Fibroblast of upper back skin (primary cell): ENCODE results near the gene MYOM3.
A peak's percentile ranks its signal among the peaks of the same experiment; 100 is the strongest.
"Not testable (repeated sequence)": the region's sequence is repeated elsewhere in the genome, so short reads cannot be mapped to it uniquely, and the experiment has no call there.

Experiments used
- DNase-seq: peaks from one replicate; pipeline ENCODE4 v3.0.0-alpha.2; 2013

Gene MYOM3

GRCh38 chr1:24022581-24023361 lies 89.2 kb downstream of the MYOM3 start:
- DNase-seq, result peak; percentile 78

- DNase-seq, result no peak
Measured at GRCh38 chr1:24021403-24022266, 90.3 kb downstream of the MYOM3 start.

GRCh38 chr1:24020470-24020869 lies 91.5 kb downstream of the MYOM3 start:
- no peak for DNase-seq

GRCh38 chr1:24020025-24020424 lies 91.9 kb downstream of the MYOM3 start:
- DNase-seq, result no peak

- DNase-seq, result peak; percentile 99
Measured at GRCh38 chr1:24018611-24019580, 93.0 kb downstream of the MYOM3 start.

- DNase-seq, result peak; percentile 88
Measured at GRCh38 chr1:24015221-24016210, 96.4 kb downstream of the MYOM3 start.

- DNase-seq, result not testable (repeated sequence)
Measured at GRCh38 chr1:24012878-24013277, 99.1 kb downstream of the MYOM3 start.

- no peak for DNase-seq
Measured at GRCh38 chr1:24010650-24011049, 101.3 kb downstream of the MYOM3 start.

- peak; percentile 84 for DNase-seq
Measured at GRCh38 chr1:24009406-24009805, 102.5 kb downstream of the MYOM3 start.

- DNase-seq, result peak; percentile 65
Measured at GRCh38 chr1:24008574-24009184, 103.3 kb downstream of the MYOM3 start.

GRCh38 chr1:24007079-24007478 lies 104.9 kb downstream of the MYOM3 start:
- DNase-seq, result no peak
